ENCODE results near the gene GSTM1.
"Not testable (repeated sequence)": the region's sequence is repeated elsewhere in the genome, so short reads cannot be mapped to it uniquely, and the experiment has no call there.

Gene GSTM1

DNA sequence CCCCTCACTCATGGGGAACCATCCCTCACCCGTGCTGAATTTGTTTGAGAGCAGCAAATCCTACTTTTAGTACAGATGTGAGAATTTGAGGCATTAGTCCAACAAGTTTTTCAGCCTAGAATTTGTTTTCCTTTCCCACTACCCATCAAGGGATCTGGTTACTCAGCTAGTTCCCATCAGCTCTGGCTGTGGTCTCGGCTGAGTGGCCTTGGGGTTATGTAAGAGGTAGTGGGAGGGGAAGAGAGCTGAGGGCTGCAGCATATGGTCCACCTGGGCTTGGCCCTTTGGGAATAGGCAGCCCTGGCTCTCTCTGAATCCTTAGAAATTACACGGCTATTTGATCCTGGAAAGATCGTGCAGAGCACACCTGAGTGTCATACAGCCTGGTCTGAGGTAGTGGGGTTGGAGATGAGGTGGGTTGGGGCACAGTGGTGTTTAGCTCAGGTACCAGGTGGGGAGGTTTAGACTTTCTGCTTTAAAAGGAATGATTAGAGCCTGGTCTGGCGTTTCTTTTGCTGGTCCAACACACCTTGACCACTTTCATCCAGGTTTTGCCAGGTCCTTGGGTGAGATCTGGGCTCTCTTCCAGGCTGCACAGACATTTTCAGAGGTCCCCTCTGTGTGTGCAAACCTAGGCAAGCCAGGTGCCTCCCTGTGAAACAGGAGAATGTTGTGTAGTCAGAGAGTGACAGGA is 27.5 kb upstream of the GSTM1 start:
- no peak for DNase-seq (ENCODE audit: low read depth in 1 of 2, low spot score in 1 of 2)

DNA sequence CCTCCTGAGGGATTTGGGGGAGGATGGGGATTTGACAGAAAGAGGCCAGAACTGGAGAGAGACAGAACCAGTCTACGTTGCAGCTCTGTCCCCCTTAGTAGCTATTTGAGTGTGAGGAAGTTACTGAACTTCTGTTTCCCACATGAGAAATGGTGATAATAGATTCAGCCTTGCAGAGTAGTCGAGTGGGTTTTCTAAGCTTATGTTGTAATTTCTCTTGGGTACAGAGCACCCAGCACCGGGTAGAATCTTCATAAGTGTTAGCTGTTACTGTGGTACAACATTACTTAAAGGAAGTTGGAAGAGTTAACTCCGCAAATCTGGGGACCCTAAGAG is 27.0 kb upstream of the GSTM1 start:
- DNase-seq (ENCODE audit: low read depth in 1 of 2, low spot score in 1 of 2) = not testable (repeated sequence)

DNA sequence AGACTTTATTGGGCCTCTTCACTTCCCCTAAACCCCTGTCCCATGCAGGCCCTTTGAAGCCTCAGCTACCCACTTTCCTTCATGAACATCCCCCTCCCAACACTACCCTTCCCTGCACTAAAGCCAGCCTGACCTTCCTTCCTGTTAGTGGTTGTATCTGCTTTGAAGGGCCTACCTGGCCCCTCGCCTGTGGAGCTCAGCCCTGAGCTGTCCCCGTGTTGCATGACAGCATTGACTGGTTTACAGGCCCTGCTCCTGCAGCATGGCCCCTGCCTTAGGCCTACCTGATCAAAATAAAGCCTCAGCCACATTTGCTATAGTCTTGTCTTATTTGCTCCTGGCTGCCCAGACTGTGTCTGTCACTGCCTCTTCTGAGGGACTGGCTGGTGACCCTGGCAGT is 26.2 kb upstream of the GSTM1 start:
- DNase-seq (ENCODE audit: low read depth in 1 of 2, low spot score in 1 of 2) = no peak

DNA sequence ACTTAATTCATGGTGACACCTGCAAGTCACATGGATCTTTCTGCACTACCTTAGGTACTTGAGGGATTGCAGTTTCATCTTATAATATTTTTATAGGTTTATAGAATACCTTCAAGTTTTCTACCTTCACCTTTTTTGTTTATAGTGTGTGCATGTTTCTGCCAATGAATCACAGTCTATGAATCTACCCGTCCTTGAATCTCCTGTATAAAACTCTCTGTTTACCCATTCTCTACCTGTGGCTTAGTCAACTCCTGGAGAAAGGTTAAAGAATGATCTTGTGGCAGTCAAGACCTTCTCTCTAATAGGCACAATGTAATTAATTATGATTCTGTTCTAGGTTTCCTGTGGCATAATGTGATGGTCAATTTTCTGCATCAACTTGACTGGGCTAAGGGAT is 22.9 kb upstream of the GSTM1 start:
- DNase-seq (ENCODE audit: low read depth in 1 of 2, low spot score in 1 of 2) = no peak

DNA sequence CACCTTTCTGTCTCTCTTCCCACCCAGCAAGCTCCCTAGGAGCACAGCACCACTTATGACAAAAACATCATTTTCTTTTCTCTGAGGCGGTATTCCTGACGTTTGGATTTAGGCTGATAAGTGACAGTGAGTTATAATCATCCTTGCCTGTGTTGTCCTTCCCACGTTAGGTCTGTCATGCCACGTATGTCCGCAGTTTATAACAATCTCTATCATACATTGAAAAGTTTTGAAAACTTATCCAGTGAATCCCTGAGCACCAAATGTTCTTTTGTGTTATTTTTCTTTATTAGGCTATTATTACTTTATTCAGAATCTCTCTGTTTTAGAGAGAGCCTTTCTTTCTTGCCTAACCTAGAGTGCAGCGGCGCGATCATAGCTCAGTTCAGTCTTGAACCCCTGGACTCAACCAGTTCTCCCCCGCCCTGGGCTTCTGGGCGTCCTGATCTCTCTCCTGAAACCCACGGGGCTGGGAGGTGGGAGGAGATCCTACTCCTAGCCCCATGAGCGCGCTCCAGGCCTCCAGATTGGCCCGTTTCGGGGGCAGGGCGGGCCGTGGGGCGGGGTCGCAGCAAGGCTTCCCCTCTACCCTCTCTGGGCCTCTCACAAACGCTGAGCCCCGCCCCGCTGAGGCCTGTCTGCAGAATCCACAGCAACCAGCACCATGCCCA is 20.0 kb upstream of the GSTM1 start, which contains the start of gene GSTM2:
Gene GSTM2, plus strand, starts transcription at position 606 of the 671 bp plus-strand sequence. Its CDS starts 59 bp downstream, at position 665.
- peak; percentile 63 to 64 for DNase-seq (ENCODE audit: low read depth in 1 of 2, low spot score in 1 of 2)

DNA sequence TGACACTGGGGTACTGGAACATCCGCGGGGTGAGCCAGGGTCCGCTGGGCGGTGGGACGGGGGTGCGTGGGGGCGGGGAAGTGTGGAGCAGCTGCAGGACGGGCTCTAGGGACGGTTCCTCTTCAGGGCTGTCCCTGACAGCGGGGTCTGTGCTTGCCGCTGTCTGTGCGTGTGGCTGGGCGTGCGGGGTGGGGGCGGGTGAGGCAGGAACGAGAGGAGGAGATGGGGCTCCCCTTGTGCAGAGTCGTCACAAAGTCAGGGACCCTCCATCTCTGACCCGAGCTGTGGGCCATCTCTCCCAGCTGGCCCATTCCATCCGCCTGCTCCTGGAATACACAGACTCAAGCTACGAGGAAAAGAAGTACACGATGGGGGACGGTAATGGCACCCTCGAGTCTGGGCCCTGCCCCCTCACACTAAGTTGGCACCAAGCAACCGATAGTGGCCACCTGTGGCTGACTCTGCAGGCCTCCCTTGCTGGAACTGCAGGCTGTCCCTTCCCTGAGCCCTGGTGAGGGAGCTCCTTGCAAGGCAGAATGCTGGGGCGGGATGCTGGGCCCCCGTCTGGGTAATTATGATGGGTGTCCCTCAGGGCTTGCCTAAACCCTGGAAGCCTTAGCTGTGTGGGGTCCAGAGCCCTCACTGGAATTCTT is 19.4 kb upstream of the GSTM1 start:
- no peak for DNase-seq (ENCODE audit: low read depth in 1 of 2, low spot score in 1 of 2)

DNA sequence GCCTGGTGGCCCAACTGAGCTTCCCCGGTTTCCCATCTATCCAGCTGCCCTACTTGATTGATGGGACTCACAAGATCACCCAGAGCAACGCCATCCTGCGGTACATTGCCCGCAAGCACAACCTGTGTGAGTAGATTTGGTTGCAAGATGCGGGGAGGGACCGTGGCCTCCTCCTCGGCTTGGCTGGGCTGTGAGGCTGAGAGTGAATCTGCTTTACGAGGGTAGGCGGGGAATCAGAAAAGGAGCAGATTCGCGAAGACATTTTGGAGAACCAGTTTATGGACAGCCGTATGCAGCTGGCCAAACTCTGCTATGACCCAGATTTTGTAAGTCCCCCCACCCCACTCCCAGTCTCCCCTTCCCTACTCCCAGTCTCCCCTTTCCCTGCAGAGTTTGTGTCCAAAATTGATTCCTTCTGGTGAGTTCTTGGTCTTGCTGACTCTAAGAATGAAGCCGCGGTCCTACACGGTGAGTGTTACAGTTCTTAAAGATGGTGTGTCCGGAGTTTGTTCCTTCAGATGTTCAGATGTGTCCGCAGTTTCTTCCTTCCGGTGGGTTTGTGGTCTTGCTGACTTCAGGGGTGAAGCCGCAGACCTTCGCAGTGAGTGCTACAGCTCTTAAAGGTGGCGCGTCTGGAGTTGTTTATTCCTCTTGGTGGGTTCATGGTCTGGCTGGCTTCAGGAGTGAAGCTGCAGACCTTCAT is 18.2 kb upstream of the GSTM1 start:
- no peak for DNase-seq (ENCODE audit: low read depth in 1 of 2, low spot score in 1 of 2)

DNA sequence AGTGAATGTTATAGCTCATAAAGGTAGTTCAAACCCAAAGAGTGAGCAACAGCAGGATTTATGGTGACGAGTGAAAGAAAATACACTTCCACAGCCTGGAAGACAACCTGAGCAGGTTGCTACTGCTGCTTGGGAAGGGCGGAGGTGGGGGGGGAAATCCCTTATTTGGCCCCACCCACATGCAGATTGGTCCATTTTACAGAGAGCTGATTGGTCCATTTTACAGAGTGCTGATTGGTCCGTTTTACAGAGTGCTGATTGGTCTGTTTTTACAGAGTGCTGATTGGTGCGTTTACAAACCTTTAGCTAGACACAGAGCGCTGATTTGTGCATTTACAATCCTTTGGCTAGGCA is 17.7 kb upstream of the GSTM1 start:
- not testable (repeated sequence) for DNase-seq (ENCODE audit: low read depth in 1 of 2, low spot score in 1 of 2)

DNA sequence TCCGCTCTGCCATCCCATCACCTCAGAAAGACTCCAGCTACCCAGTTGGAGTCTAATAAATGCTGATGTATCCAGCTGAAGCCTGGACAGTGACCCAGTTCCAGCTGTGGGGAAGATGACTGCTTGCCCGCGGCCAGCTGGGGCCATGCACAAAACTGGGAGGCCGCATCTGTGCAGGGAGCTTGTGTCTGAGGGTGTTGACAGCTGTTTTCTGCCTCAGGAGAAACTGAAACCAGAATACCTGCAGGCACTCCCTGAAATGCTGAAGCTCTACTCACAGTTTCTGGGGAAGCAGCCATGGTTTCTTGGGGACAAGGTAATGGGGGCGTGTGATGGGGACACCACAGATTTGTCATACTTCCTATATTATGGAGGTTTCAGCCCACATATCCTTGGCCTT is 16.6 kb upstream of the GSTM1 start:
- DNase-seq (ENCODE audit: low read depth in 1 of 2, low spot score in 1 of 2) = no peak

DNA sequence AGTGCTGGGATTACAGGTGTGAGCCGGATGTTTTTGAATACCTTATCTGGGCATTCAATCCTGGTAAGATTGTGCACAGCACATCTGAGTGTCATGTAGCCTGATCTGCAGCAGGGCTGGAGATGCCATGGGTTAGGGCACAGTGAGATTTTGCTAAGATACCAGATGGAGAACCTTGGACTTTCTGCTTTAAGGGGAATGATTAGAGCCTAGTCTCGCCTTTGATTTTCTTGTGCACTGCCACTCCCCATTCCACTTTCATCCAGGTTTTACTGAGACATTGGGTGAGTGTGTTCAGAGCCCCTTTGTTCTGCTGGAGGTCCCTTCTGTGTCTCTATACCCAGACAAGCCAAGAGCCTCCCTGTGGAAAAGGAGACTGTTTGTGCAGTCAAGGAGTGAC is 13.8 kb upstream of the GSTM1 start:
- not testable (repeated sequence) for DNase-seq (ENCODE audit: low read depth in 1 of 2, low spot score in 1 of 2)

DNA sequence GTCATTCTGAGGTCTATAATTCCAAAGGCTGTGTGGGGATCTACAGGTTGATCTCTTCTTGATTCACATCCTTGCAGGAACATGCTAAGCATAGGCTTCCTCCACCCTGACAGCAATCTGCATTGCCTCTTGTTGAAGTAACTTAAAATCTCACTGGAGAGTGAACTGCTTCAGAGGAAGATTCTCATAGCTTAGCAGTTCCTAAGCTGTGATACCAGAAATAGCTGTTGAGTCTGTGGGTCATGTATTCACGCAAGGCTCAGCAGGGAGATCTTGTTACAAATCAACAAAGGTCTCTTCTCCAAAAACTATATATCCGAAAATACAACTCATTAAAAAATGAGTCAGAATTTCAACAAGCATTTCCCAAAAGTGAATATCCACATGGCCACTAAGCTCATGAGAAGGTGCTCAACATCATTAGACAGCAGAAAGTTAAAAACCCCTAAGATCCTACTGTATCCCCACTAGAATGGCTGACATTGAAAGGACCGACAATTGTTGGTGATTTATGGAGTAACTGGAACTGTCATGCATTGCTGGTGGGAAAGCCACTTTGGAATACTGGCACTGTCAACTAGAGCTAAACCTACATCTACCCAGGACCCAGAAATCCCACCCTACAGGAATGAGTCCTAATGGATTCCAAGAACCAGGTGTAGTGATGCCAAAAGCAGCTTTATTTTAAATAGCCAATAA is 10.8 kb upstream of the GSTM1 start:
- DNase-seq (ENCODE audit: low read depth in 1 of 2, low spot score in 1 of 2) = not testable (repeated sequence)

DNA sequence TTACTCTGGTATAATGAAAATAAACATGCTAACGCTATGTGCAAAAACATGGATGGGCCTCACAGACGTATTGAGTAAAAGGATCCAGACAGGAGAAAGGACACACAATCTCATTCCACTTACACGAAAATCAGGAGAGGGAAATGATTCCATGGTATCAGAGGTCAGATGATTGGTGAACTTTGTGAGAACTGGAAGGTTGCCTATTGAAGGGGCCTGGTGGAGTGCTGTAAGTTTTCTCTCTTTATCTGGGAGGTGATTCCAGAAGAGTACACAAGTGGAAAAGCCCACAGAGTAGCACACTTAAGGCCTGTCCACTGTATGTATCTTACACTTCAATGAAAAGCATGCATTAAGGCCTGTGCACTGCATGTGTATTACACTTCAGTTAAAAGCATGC is 10.2 kb upstream of the GSTM1 start:
- no peak for DNase-seq (ENCODE audit: low read depth in 1 of 2, low spot score in 1 of 2)

DNA sequence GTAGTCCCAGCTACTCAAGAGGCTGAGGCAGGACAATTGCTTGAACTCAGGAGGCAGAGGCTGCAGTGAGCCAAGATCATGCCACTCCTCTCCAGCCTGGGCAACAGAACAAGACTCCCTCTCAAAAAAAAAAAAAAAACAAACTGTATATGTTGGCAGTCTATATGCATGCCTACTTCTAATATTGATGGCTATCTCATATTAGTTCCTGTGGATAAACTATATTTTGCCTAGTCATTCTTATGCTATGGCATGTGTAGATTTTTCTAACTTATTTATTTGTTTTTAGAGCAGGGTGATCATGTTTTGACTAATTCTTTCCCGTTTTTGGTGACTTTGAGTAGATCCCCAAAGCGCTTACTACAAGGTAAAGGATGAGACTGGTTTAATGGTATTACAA is 9.0 kb upstream of the GSTM1 start:
- not testable (repeated sequence) for DNase-seq (ENCODE audit: low read depth in 1 of 2, low spot score in 1 of 2)

DNA sequence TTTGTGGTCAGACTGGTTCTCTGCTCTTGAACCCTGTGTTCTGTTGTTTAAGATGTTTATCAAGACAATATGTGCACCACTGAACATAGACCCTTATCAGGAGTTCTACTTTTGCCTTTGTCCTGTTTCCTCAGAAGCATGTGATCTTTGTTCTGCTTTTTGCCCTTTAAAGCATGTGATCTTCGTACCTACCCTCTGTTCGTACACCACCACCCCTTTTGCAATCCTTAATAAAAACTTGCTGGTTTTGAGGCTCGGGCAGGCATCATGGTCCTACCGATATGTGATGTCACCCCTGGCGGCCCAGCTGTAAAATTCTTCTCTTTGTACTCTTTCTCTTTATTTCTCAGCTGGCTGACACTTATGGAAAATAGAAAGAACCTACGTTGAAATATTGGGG is 2.8 kb upstream of the GSTM1 start:
- not testable (repeated sequence) for DNase-seq (ENCODE audit: low read depth in 1 of 2, low spot score in 1 of 2)

DNA sequence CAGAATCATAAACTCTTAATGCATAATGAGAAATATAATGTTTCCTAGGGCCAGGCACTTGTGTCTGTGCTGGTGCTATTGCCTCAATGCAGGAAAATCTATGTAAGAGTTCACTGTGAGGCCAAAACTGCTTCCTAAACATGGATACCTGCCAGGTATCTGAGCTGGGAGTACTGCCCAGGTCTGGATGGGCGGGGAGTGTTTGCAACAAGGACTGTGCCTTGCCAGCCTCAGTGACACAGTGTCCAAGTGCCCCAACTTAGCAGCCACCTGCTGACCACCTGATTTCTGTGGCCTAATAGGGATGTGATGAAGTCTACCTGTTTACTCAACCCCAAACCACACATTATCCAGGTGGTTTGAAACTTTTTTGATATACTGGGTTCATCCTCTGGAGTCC is 2.2 kb upstream of the GSTM1 start:
- DNase-seq (ENCODE audit: low read depth in 1 of 2, low spot score in 1 of 2) = not testable (repeated sequence)

DNA sequence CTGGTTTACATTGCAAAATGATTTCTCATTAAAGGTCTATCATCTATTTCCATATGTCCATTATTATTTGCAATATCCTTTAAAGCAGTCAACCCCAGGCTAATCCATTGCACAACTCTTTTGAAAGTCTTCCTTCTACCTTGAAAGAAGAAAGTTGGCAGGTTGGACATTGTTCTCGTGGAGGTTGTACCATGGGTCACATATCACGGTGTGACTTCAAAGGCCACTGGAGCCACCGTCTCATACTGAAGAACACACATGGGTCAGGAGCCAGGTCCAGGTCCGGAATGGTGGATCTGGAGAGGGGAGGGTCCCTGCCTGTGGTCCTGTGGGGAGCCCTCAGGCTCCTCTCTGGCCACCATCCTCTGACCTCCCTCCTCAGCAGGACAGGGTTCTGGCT is 1.7 kb upstream of the GSTM1 start:
- not testable (repeated sequence) for DNase-seq (ENCODE audit: low read depth in 1 of 2, low spot score in 1 of 2)

DNA sequence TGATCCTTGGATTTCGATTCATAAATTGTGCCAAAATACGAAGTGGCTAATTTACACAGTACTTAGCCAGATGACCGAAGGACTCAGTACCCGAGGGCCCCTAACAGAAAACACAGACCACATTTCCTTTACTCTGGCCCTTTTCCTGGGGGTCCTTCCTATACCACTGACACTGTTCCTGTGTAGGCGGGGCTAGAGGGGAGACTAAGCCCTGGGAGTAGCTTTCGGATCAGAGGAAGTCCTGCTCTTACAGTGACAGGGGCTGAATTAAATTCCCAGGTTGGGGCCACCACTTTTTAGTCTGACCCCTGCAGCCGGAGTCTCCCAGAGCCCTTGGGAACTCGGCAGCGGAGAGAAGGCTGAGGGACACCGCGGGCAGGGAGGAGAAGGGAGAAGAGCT is 508 bp upstream of the GSTM1 start:
- not testable (repeated sequence) for DNase-seq (ENCODE audit: low read depth in 1 of 2, low spot score in 1 of 2)

DNA sequence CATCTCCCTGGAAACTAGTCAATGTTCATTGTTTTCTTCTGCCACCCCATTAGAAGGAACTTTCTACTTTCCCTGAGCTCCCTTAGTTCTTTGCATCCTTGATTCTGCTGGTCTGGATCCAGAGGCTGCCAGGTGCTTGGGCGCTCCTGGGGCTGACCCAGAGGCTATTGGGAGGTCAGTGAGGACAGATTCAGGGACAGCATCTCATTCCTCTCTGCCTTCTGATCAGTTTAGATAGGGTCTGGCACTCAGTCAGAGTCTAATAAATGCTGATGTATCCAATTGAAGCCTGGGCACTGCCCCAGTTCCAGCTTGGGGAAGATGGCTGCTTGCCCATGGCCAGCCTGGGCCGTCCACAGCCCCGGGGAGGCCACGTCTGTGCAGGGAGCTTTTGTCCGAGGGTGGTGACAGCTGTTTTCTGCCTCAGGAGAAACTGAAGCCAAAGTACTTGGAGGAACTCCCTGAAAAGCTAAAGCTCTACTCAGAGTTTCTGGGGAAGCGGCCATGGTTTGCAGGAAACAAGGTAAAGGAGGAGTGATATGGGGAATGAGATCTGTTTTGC is 2.3 kb downstream of the GSTM1 start:
- DNase-seq (ENCODE audit: low read depth in 1 of 2, low spot score in 1 of 2) = no peak

DNA sequence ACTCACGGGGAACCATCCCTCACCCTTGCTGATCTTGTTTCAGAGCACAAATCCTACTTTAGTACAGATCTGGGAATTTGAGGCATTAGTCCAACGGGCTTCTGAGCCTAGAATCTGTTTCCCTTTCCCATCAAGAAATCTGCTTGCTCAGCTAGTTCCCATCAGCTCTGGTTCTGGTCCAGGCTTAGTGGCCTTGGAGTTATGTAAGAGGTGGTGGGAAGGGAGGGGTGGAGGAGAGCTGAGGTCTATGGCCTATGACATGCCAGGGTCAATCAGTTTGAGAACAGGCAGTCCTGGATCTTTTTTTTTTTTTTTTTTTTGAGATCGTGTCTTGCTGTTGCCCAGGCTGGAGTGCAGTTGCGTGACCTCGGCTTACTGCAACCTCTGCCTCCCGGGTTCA is 4.1 kb downstream of the GSTM1 start:
- no peak for DNase-seq (ENCODE audit: low read depth in 1 of 2, low spot score in 1 of 2)

DNA sequence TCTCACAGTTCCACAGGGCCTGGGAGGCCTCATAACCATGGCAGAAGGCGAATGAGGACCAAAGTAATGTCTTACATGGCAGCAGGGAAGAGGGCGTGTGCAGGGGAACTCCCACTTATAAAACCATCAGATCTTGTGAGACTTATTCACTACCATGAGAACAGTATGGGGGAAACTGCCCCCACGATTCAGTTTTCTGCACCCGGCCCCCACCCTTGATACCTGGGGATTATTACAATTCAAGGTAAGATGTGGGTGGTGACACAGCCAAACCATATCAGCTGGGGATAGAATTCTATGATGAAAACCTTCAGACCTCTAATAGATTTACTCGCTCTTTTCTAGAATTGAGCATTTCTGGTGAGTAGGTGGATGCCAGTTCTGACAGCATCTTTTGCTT is 6.8 kb downstream of the GSTM1 start:
- not testable (repeated sequence) for DNase-seq (ENCODE audit: low read depth in 1 of 2, low spot score in 1 of 2)

DNA sequence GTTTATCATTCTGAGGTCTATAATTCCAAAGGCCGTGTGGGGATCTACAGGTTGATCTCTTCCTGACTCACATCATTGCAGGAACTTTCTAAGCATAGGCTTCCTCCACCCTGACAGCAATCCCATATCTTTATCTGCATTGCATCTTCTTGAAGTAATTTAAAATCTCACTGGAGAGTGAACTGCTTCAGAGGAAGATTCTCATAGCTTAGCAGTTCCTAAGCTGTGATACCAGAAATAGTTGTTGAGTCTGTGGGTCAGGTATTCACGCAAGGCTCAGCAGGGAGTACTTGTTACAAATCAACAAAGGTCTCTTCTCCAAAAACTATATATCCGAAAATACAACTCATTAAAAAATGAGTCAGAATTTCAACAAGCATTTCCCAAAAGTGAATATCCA is 7.5 kb downstream of the GSTM1 start:
- not testable (repeated sequence) for DNase-seq (ENCODE audit: low read depth in 1 of 2, low spot score in 1 of 2)

Measured in activated T-helper 1 cell treated with anti-CD3 and anti-CD28 coated beads, Interleukin-2, amount 50 U/mL, for 16 hours (primary cell).